Measurements from ENCODE around the gene NCOA4. TPM values are rescaled to one million over a fixed set of nuclear protein-coding genes. Genes with fewer than 3 reads are reported as not detected.

Gene NCOA4
- total and polyA plus RNA-seq, 2 of the 4 experiments (the other 2 are of a cell fraction): 62.2 to 188 TPM

- no peak overlapping the region for H2AFZ ChIP-seq (replicated peaks; ENCODE audit: low read length, poor library complexity)
- peaks cover 76% of the 10 kb centered on the region for H4K20me1 ChIP-seq (ENCODE audit: insufficient read depth, low read length)
- ChIA-PET POLR2A (ENCODE audit: unreplicated experiment) (no interaction called here), CTCF (no interaction called here)
- H3K14ac ChIP-seq (replicated peaks; ENCODE audit: low read depth, low read length): no peak overlapping the region
- H3K18ac ChIP-seq (ENCODE audit: low read depth, low read length): no peak overlapping the region
- H4K8ac ChIP-seq (ENCODE audit: low read depth in 2 of 2, low read length in 2 of 2): no peak overlapping the region
- no peaks in the 10 kb centered on the region for H3K36me3 ChIP-seq (ENCODE audit: control insufficient read depth, insufficient read depth, low read length)
- in situ Hi-C loops (cut with MboI; ENCODE audit: low sequenced_read_pairs) (loop anchor here (25.0 kb wide), 1 partner anchor 1038 kb away; the partner anchor contains the start of gene DEPP1), intact Hi-C loops (cut with micrococcal nuclease) (loop anchor here (10.0 kb wide), 1 partner anchor 560 kb away; no protein-coding TSS in a partner anchor), dilution Hi-C loops (cut with HindIII; ENCODE audit: low sequenced_read_pairs, unreplicated experiment) (no loop called here)
- H2BK5ac ChIP-seq (ENCODE audit: low read depth, low read length, poor library complexity, severe bottlenecking): no peak overlapping the region
- H3K27me3 ChIP-seq (ENCODE audit: control insufficient read depth, insufficient read depth, low read length): no peaks in the 10 kb centered on the region
- no TSS peak for BruUV-seq (replicated peaks)
- no peak overlapping the region for H3K4me2 ChIP-seq (ENCODE audit: low read depth, low read length)
- no peak overlapping the region for H2BK120ac ChIP-seq (ENCODE audit: low read depth, low read length)
- DNase-seq (peak; percentile 14), ATAC-seq (ENCODE audit: low read depth) (no peak)
- peak overlapping the region; percentile 42; the same call in 1 of the 2 replicates for H3K27ac ChIP-seq (ENCODE audit: insufficient read depth, low read length)
- no peak overlapping the region for H4K5ac ChIP-seq (ENCODE audit: low read depth, low read length)
- no peak overlapping the region for H3K56ac ChIP-seq (ENCODE audit: extremely low read depth, insufficient read depth, low read length)
- peaks cover 25% of the 10 kb centered on the region for H3K4me1 ChIP-seq (ENCODE audit: control insufficient read depth, insufficient read depth, low read length)
- H2AK5ac ChIP-seq (ENCODE audit: low read depth, low read length): no peak overlapping the region
- TF ChIP-seq MAZ (IDR thresholded peaks at IDR 0.05; ENCODE audit: borderline replicate concordance, low read depth, low read length) (no peak), RAD21 (IDR thresholded peaks at IDR 0.05; ENCODE audit: low read length) (no peak), CHD1 (IDR thresholded peaks at IDR 0.05; ENCODE audit: low read depth, low read length) (no peak), RCOR1 (IDR thresholded peaks at IDR 0.05; ENCODE audit: insufficient replicate concordance, low read length) (no peak), BHLHE40 (IDR thresholded peaks at IDR 0.05; ENCODE audit: low read depth, low read length) (no peak), ELK1 (IDR thresholded peaks at IDR 0.05; ENCODE audit: borderline replicate concordance, low read depth, low read length) (no peak), USF2 (IDR thresholded peaks at IDR 0.05; ENCODE audit: low read depth, low read length) (no peak), POLR2A (IDR thresholded peaks at IDR 0.05; ENCODE audit: low read depth, low read length) (no peak), MXI1 (IDR thresholded peaks at IDR 0.05; ENCODE audit: borderline replicate concordance, low read depth, low read length) (no peak), CEBPB (IDR thresholded peaks at IDR 0.05; ENCODE audit: low read depth, low read length) (no peak), FOS (IDR thresholded peaks at IDR 0.05; ENCODE audit: low read depth, low read length) (no peak), MAFK (IDR thresholded peaks at IDR 0.05; ENCODE audit: low read depth, low read length) (no peak), CTCF (conservative IDR thresholded peaks at IDR 0.05; ENCODE audit: low read depth, low read length) (no peak), RFX5 (IDR thresholded peaks at IDR 0.05; ENCODE audit: low read depth, low read length) (no peak), SMC3 (IDR thresholded peaks at IDR 0.05; ENCODE audit: low read depth, low read length) (no peak), NFE2L2 (IDR thresholded peaks at IDR 0.05; ENCODE audit: low read depth, low read length) (no peak)
- H3K9me3 ChIP-seq (ENCODE audit: control insufficient read depth, insufficient read depth, low read length): no peaks in the 10 kb centered on the region
- no peak overlapping the region for H2BK20ac ChIP-seq (ENCODE audit: low read depth, low read length)
- no peak overlapping the region for H2AK9ac ChIP-seq (replicated peaks; ENCODE audit: low read depth, low read length, poor library complexity)
- no peak overlapping the region for H3K4me3 ChIP-seq (ENCODE audit: insufficient read depth, low read depth, low read length)
- H3K79me1 ChIP-seq (ENCODE audit: low read depth in 1 of 2, low read length in 2 of 2): peaks cover 3 to 43% of the 10 kb centered on the region in 2 experiments; a peak in 2 of 4 replicates
- H3K9ac ChIP-seq (ENCODE audit: low read depth, low read length): peak overlapping the region; percentile 26; the same call in 1 of the 2 replicates
- H3K4ac ChIP-seq (ENCODE audit: low read depth, low read length): no peak overlapping the region
- peaks cover 10% of the 10 kb centered on the region for H3K9me1 ChIP-seq (ENCODE audit: insufficient read depth, low read length)
- H4K91ac ChIP-seq (ENCODE audit: insufficient read depth, low read depth, low read length): no peak overlapping the region
- 0 out of 3 replicates have a peak overlapping the region, but pooled peaks have one; percentile 26 for H2BK15ac ChIP-seq (ENCODE audit: low read depth, low read length)
- no peak overlapping the region for H3K23ac ChIP-seq (ENCODE audit: low read depth, low read length)
These were observed 5.5 kb downstream of the NCOA4 start for GRCh38 chr10:46024948-46025347.

Data from IMR-90 (cell line).